Measurements from ENCODE around the gene GRAMD4. TPM values are rescaled to one million over a fixed set of nuclear protein-coding genes. Genes with fewer than 3 reads are reported as not detected.
A peak's percentile ranks its signal among the peaks of the same experiment; 100 is the strongest.

The GRAMD4 gene
- total RNA-seq, 1 experiment from 2014 or later: 19.8 TPM

DNA sequence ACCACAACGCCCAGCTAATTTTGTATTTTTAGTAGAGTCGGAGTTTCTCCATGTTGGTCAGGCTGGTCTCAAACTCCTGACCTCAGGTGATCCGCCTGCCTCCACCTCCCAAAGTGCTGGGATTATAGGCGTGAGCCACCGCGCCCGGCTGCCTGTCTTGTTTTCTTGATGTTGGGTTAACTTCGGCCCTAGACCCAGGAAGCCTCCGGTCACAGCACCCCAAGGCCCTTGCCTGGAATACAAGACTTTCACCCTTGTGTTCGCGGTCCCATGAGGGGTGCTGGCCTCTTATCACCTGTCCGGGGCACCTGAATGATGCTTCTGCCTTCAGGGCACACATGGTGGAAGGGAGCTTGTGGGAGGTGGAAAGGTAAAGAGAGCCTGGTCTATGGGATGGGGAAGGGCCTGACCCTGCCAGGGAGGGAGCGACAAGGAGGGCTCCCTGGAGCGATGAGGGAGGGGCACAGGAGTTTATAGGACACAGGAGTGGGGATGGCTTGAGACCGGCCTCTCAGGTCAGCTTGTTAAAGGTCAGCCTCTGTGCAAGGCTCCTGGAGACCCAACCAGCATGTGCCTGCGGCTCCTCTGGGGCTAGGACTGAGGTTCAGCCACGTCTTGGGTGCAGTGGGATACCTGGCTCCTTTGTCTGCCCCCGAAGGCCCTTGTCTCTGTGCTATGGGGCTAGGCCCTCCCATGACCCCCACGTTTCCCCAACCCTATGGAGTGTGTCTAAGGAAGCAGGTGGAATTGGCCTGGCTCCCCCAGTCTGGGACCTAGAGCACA is 34.7 kb upstream of the GRAMD4 start:
- H2AK5ac ChIP-seq (ENCODE audit: insufficient read length, low read length): no peak overlapping the region
- H2BK15ac ChIP-seq (ENCODE audit: low read depth, low read length): no peak overlapping the region
- Mint-ChIP-seq H3K4me3 (no peak overlapping the region; a peak in 1 of 5 replicates), H3K36me3 (ENCODE audit: insufficient read depth in 1 of 3, low read depth in 3 of 3) (no peaks in the 10 kb centered on the region), H3K27me3 (ENCODE audit: low read depth) (peaks cover 10% of the 10 kb centered on the region), H3K27ac (no peak overlapping the region; a peak in 1 of 7 replicates), H3K9me3 (no peaks in the 10 kb centered on the region), H3K4me1 (peaks cover 37 to 67% of the 10 kb centered on the region in 2 experiments)
- H4K5ac ChIP-seq (ENCODE audit: insufficient read length, low read depth, low read length): no peak overlapping the region
- no peaks in the 10 kb centered on the region; the same call in 1 of the 2 replicates for H3K79me2 ChIP-seq (ENCODE audit: insufficient read depth, low read length)
- no CpG with 5 or more reads among the region's 19 CpGs for WGBS (ENCODE audit: extremely low coverage, insufficient read length, low lambda C conversion rate)
- no peak overlapping the region for H3K27ac ChIP-seq (ENCODE audit: insufficient read length, low read depth, low read length)
- H4K20me1 ChIP-seq (ENCODE audit: control insufficient read depth, insufficient read depth, insufficient read length): no peaks in the 10 kb centered on the region
- no peak overlapping the region for H2BK12ac ChIP-seq (ENCODE audit: insufficient read length, low read depth, low read length)
- no peak overlapping the region for H3T11ph ChIP-seq (ENCODE audit: low read length)
- no peak overlapping the region for H3K4me2 ChIP-seq (ENCODE audit: insufficient read depth, insufficient read length, low read length)
- H4K8ac ChIP-seq (replicated peaks; ENCODE audit: insufficient read length, low read depth, low read length): no peak overlapping the region
- no peak overlapping the region for H3K9ac ChIP-seq (ENCODE audit: extremely low read depth, insufficient read length, low read length)
- H3K79me1 ChIP-seq (ENCODE audit: insufficient read depth, low read depth, low read length, poor library complexity, severe bottlenecking): no peaks in the 10 kb centered on the region
- no peak overlapping the region for H2BK5ac ChIP-seq (ENCODE audit: insufficient read length, low read length)
- no peak overlapping the region for H3K18ac ChIP-seq (ENCODE audit: insufficient read length, low read depth, low read length)
- H4K91ac ChIP-seq (ENCODE audit: insufficient read length, low read depth, low read length): no peak overlapping the region
- H3K4me1 ChIP-seq (ENCODE audit: insufficient read depth, low read length): no peaks in the 10 kb centered on the region; the same call in 1 of the 2 replicates
- no peak overlapping the region for H2AFZ ChIP-seq (ENCODE audit: low read length)
- no peak overlapping the region for H3K4ac ChIP-seq (ENCODE audit: low read depth, low read length)
- no peak overlapping the region for H2BK120ac ChIP-seq (ENCODE audit: low read depth, low read length, poor library complexity, severe bottlenecking)
- no peaks in the 10 kb centered on the region for H3K9me3 ChIP-seq (ENCODE audit: control insufficient read depth, low read depth, low read length)
- no peak overlapping the region for H2BK20ac ChIP-seq (ENCODE audit: low read depth, low read length, poor library complexity, severe bottlenecking)
- TF ChIP-seq, protein P1, sequence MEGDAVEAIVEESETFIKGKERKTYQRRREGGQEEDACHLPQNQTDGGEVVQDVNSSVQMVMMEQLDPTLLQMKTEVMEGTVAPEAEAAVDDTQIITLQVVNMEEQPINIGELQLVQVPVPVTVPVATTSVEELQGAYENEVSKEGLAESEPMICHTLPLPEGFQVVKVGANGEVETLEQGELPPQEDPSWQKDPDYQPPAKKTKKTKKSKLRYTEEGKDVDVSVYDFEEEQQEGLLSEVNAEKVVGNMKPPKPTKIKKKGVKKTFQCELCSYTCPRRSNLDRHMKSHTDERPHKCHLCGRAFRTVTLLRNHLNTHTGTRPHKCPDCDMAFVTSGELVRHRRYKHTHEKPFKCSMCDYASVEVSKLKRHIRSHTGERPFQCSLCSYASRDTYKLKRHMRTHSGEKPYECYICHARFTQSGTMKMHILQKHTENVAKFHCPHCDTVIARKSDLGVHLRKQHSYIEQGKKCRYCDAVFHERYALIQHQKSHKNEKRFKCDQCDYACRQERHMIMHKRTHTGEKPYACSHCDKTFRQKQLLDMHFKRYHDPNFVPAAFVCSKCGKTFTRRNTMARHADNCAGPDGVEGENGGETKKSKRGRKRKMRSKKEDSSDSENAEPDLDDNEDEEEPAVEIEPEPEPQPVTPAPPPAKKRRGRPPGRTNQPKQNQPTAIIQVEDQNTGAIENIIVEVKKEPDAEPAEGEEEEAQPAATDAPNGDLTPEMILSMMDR (conservative IDR thresholded peaks at IDR 0.05): no peak
- peak; percentile 21 for DNase-seq
- H3K23me2 ChIP-seq (ENCODE audit: insufficient read length, low read depth, low read length, poor library complexity, severe bottlenecking): no peaks in the 10 kb centered on the region
- H3K27me3 ChIP-seq (ENCODE audit: insufficient read depth, low read length): no peaks in the 10 kb centered on the region
- no peak overlapping the region for H3K56ac ChIP-seq (ENCODE audit: insufficient read length, low read depth, low read length)
- no peak overlapping the region for H3K23ac ChIP-seq (ENCODE audit: insufficient read length, low read depth, low read length)
- no peak overlapping the region for H3K14ac ChIP-seq (ENCODE audit: insufficient read depth, low read length)

All from H9 (cell line).